Activated naive CD4-positive, alpha-beta T cell (primary cell): ENCODE data around the gene SLC25A41.
A peak's percentile ranks its signal among the peaks of the same experiment; 100 is the strongest.
"Not testable (repeated sequence)": the region's sequence is repeated elsewhere in the genome, so short reads cannot be mapped to it uniquely, and the experiment has no call there.

Experiments used
- DNase-seq, 4 experiments: peaks; one replicate each; lab custom pipeline; 2025; lab: John Stamatoyannopoulos, UW

The SLC25A41 gene

DNA sequence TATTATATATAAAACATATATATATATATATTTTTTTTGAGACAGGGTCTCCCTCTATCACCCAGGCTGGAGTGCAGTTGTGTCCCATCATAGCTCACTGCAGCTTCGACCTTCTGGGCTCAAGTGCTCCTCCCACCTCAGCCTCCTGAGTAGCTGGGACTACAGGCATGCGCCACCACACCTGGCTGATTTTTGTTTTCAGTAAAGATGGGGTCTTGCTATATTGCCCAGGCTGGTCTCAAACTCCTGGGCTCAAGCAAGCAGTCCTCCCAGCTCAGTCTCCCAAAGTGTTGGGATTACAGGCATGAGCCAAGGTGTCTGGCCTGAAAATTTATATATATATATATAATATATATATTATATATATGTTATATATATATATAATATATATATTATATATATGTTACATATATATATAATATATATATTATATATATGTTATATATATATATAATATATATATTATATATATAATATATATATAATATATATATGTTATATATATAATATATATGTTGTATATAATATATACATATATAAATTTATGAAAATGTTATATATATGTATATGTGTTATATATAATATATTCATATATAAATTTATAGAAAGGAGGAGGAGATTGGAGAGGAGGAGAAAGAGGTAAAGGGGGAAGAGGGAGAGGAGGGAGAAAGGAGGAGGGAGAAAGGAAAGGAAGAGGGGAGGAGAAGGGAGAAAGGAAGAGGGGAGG, 4.7 kb downstream of the SLC25A41 start:
- DNase-seq = not testable (repeated sequence)

DNA sequence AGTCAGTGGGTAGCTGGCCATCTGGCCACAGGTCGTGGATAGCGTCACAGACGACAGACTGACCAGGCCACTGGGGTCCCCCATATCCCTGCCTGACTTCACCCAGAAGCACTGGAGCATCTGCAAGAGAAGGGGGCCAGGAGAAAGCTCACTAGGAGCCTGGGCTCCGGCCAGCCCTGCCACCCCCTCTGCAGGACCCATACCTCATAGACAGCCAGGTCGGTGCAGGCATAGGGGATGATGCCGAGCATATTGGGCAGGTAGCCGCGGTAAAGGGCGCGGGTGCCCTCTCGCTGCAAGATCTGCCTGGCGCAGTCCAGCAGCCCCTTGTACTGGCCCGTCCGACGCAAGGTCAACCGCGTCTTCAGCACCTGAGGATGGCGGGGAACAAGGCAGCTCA, 6.4 kb downstream of the SLC25A41 start:
- no peak for DNase-seq

DNA sequence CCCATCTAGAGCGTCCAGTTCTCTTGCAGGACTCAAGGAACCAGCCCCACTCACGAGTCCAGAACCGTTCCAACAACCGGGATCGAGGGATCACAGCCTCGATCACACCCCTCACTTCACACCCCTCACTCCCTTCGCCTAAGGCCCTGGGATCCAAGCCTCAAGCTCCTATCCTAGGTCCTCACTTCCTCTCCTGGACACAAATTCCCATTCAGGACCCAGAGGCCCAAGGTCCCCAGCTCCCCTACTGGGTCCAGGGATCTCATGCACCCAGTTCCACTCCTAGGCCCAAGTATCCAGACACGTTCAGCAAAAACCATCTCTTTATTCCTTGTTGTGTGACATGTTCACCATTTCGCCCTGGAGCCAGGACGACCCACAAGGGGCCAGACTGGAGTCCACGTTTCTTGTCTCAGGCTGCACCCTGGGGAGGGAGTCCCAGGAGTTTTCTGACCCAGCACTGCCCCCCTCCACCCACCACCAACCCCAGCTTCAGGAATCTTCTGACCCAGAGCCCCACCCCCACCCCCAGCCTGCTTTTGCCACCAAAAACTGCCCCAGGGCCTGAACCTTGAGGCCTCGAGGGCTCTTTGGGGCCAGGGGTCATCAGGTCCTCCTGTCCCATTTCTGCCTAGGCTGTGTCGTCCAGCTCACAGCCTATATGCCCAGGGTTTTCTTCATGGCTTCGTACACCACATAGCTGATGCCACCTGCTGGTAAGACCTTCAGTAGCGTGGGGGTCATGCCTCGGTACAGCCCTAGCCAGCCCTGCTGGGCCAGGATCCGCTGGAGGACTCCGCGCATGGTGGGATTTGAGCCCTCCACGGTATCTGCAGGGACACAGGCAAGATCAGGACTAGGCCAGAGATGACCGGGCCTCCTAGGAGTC, 7.6 kb downstream of the SLC25A41 start:
- DNase-seq = no peak

DNA sequence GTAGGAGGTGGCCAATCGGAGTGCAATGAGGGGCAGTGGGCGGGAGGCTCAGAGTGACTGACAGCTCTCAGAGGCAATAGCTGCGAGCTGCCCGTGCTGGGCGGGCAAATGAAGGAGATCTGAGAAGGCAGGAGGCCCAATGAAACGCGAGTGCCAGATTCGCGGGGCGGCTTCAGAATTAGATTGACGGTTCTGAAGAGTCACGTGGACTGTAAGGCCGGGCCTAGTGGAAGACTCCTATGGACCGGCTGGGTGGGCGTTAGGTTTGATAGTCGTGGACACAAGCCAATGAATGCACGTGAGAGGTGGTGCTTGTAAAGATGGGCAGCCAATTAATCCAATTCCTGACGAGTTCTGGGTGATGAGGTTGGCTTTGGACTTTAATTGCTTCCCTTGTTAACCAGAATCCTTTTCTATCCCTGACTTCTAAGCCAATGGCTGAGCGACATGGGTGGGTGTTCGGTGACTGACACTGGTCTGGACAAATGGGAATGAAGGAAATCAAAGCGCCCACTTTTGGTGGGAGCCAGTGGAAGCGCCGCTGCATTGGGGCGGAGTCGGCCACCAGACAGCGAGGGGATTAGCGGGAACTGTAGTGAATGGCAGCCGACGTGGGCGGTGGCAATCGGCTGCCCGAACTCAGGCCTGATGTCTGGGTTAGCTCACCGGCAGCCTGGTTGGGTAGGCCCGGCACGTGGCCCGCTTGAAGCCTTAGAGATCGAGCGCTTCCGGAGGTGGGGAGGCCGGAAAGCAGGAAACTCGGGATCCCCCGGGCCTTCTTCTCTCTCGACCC, 8.4 kb downstream of the SLC25A41 start:
- DNase-seq = peak; percentile 94 to 98 (median 95)

DNA sequence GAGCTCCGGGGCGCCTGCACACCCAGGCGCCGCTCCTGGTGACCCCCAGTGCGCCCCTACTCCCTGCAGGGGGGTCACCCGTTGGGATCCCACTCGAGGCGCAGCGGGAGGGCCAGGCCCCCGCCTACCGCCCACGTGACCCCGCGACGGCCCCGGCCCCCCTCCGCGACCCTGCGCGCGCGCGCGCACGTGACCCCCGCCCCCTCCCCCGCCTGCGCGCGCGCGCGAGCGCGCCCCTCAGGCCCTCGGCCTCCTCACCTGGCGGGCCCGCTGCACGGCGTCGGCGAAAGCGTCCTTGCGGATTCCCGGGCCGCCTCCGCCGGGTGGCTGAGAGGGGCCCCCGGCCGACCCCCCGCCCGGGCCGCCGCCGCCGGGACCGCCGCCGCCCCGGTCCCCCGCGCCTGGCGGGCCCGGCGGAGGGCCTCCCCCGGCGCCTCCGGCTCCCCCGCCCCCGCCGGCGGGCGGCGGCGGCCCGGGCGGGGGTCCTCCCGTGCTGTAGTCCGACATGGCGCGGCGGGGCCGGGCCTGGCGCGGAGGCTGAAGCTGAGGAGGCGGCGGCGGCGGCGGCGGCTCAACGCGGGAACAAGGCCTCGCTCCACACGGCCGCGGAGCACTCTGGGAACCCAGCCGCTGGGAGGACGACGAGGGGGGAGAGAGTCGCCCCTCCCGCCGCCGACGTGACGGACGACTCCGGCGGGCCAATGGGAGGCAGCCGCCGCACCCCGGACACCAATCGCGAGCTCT, 9.2 kb downstream of the SLC25A41 start, which contains the start of gene KHSRP:
Gene KHSRP (minus strand): TSS at position 617 of the 744 bp plus-strand sequence. CDS start 110 bp downstream, at position 507.
- DNase-seq = no peak

DNA sequence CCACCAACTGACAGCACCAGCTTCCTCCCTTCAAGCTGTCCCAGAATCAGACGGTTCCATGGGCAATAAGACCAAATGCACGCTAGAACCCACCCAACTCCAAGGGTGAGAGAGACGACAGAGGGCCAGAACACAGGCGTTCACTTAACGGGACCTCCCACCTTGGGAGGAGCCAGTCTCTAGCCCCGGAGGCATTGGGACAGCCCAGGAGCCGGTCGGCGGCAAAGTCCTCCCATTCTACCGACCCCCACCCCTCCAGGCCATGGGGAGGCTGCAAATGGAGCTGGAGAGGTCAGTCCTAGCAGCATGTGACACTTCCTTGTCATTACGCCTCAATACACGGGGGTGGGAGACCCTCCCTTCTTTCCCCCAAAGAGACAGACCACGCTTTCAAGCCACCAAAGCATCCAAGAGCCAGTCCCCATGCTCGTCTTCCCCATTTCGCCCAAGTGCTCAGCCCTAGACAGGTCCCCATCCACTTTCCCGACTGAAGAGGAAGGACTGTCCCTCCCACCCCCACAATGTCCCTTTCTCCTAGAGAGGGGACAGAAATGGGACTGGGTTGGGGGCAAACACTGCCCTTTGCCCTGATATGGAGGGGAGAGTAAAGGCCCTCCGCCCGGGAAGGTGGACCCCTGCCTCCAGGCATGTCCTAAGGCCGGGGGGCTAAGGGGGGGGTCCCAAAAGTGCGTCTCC, 9.9 kb downstream of the SLC25A41 start:
- DNase-seq = no peak

DNA sequence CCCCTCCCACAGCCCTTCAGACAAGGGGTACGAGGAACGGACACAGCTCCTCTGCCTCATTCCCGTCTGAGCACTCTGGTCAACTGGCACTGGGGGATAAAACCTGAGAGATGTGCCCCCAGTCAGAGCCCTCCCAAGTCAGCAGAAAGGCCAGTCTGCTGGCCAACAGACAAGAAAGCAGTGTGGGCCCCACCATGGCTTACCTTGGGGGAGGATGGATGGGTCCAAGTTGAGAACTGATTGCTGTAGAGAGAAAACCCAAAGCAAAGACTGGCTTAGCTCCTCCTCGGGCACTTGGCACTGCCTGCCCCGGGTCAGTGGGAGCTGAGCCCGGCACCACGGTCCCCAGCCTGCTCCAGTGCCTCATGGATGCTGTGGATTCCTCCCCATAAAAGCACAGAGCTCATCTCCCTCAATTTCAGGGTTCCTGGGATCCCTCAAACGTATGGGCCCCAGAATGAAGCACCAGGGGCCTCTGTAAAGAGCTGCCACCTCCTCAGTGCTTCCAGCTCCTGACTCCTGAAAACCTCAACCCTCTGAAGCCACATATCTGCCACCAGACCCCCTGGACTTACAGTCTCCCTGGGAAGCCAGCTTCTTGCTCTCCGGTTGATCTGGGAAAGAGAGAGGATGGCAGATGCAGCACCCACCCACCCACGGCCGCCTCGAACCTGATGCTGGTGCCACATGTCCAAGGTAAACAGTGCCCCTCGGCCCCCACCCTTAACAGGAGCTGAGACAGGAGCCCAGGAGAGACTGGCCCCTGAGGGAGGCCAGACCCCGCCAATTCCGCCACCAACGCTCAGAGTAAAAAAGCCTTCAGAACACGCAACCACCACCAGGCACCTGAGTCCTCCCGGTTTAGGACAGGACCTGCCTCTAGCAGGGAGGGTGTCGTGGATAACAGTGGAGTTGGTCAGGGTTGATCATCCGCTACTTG, 12.2 kb downstream of the SLC25A41 start:
- DNase-seq = no peak

DNA sequence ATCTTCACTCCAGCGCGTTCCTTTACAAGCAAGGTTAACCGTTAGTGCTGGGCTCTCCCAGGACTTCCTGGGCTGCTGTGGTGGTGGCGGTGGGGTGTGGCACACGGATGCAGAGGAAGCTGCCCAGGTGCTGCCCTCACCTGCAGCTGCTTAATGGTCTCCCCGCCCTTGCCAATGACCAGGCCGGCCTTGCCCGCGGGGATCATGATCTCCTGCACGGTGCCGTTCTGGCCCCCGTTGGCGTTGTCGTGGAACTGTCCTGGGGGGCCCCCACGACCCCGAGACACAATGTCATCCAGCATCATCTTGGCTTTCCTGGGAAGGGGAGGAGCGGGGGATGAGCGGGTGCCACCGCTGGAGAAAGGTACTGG, 15.0 kb downstream of the SLC25A41 start:
- no peak for DNase-seq

DNA sequence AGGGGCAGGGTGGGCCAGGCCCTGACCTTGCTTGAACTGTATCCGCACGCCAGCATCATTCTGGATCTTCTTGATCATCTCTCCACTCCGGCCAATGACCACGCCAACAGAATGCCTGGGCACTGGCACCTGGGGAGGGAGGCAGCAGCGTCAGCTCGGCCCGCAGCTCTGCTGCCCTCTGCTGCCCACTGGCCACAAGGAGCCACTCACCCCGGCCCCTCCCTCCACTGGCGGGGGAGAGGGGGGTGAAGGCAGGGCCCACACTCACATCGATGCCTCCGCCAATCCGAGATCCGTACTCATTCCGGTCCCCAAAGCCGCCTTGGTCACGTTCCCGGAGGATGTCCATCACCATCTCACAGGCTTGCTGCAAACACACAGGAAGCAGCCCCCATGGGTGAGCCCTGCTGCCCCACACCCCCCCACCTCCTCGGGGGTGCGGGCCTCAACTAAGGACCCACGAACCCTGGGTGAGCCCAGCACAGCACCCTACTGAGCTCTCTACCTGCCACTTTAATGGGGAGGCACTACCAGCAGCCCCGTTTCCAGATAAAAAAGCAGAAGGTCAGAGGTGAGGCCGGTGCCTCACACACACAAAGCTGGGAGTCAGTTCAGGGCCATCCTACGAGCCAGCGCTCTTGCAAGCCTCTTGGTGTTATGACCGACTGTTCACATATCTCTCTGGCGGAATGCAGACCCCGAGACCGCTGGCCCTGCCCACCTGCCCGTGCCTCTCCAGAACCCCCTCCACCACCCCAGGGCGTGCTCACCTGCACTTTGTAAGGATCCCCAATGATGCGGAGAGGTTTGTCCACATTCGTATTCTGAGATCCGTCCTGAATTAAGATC, 15.6 kb downstream of the SLC25A41 start:
- no peak for DNase-seq

DNA sequence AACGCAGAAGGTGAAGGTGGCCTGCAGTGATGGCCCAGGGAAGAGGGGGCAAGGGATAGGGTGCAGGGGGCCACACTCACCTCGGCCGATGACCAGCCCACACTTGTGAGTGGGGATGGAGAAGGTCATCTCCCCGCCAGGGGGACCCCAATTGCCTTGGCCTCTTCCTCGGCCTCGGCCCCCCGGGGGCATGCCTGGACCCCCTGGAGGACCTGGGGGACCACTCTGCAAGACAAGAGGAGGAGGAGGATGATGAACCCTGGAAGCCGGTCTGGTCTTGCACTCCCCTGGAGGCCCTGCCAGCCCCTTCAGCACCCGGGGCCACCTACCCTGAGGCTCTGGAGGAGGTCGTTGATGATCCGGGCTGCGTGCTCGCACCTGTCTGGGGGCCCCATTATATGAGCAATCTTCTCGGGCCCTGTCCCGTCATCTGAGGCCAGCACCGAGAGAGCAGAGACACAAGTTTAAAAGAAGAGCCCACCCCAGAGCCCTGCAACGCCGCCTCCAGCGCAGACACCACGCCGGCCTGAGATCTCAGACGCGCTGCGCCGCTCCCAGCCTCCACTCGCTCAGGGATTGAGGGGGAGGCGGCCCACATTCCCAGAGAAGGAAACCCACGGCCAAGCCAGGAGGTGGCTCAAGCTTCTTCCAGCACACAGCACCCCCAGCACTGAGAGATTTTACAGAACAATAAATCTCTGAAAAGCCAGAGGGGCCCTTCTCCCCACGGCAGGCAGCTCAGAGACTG, 16.7 kb downstream of the SLC25A41 start:
- no peak for DNase-seq

DNA sequence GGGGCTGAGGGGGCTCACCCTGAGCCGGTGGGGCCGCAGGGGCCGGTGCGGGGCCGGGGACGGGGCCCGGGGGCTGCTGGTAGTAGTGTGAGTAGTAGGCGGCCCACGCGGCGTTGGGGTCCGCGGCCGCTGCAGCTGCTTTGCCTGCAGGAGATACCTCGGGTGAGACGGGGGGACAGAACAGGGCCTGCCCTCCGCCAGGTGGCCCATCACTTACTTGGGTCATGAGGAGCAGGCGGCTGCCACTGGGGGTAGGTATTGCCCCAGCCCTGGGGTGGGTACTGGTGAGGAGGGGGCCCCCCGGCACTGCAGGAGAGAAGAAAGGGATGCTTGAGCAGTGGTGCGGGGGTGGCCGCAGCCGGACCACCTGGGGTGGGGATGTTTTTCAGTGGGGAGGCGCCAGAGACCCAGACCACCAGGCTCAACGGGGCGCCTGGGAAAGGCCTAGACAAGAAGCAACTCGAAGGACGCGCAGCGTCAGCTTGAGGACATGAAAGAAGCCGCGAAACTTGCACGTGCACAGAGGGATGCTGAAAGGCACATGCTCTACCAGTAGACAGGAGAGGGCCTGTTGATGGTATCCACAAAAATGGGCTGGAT, 17.9 kb downstream of the SLC25A41 start:
- no peak for DNase-seq

DNA sequence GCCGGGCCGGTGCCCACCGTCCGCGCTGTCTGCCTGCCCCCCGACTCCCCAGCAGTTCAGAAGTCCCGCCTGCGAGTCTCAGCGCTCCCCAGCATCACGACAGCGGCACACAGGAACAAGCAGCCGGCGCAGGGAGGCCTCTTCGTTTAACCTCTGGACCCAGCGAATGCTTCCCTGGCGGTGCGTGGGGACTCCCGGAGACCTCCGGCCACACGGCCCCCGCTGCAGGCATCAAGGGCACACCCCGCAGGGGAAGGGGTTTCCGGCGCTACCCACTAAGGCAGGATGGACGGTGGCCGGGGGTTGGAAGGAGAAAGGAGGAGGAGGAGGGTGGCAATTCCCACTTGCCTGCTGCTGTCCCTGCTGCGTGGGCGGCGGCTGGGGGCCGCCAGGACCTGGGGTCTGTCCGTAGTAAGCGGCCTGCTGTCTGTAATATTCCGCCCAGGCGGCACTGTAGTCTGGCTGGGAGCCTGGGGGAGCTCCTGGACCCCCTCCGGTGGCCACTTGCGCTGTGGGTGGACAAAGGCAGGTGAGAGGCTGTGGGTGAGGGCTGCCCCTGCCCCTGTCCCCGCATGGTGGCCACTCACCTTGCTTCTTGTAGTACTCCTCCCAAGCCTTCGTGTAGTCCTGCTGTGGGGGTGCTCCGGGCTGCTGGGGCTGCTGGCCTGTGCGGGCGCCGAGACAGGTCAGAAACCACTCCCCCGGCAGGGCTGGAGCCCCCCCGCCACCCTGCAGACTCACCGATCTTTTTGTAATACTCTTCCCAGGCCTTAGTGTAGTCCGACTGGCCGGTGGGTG, 18.6 kb downstream of the SLC25A41 start:
- DNase-seq = no peak

DNA sequence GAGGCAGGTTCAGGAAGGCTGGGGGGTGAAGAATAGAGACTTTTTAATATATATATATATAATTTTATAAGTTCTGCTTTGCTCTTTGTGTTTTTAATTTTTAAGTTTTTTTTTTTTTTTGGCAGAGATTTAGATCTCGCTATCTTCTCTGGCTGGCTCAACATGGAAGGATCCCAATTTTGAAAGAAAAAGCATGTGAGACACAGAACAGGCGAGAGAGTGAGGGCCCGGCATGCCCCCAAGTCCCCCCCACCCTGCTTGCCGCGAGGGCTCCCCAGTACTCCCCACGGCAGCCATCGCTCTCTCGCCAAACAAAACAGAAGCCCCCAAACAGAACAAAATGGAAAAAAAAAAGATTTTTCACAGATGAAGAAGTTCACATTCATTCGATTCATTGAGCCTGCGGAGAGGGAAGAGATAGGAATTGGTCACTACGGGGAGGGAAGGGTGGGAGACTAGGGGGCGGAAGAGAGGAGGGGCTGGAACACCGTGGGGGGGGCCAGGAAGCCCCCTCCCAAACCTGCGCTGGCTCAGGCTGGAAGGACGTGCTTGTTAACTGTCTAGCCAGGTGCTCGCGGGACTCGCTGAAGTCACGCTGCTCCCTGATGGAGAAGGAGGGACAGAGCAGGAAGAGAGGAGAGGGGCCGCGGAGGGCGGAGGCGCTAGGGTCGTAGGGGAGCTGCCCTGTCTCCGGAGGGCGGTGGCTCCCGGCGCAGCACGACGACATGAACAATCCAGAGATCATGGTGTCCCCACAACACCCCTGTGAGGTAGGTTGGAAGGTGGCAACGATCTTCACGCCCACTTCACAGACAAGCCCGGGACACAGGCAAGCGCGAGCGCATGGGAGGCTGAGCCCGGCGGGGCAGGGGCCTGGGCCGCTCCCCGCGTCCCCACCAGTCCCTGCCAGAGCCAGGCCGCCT, 19.6 kb downstream of the SLC25A41 start:
- DNase-seq = no peak

DNA sequence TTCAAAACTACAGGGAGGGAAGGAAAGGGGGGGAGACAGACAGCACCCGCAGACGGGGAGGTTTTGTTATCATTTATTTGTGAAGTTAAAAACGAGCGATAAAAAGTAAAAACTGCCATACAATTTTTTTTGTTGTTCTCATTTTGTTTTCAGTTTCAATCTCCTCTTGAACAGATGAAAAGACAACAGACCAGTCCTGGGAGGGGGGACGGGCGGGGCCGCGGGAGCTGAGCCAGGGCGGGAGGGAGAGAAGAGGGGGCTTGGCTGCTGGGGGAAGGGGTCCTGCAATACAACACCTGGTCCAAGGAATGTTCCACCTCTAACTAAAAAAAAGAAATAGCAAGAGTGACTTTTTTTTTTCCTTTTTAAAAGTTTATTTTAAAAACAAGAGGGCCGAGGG, 20.3 kb downstream of the SLC25A41 start:
- DNase-seq = no peak

DNA sequence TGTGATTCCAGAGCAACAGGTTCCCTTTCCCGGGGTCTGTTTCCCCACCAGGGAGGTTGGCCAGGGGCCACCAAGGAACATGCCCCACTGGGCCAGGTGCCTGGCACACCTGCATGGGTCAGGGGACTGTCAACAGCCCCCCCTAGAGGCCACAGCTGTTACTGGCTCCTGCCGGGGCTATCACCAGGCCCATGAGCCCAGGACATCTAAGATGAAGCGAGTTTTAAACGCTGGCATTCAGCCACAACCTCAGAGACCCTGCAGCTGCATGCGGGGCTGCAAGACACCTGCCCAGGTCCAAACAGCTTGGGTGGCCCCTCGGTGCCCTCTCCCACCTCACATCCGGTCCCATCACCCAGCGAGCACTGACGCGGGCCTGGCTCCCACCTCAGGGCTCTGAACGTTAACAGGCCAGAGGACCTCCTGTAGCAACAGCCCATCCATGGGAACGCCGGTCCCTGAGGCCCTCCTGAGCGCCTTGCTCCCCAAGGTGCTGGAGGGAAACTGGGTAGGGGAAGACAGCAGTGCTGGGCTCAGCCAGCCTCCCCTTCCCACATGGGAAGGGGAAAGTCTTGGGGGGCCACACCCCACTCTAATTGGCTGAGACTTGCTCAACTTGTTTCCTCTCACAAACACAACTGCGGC, 21.0 kb downstream of the SLC25A41 start:
- DNase-seq = peak in 3 of 4 experiments; percentile 16 to 48 (median 24)
